Measurements from ENCODE around the gene DPF3. TPM values are rescaled to one million over a fixed set of nuclear protein-coding genes. Genes with fewer than 3 reads are reported as not detected.
A peak's percentile ranks its signal among the peaks of the same experiment; 100 is the strongest.

The DPF3 gene
- polyA plus RNA-seq, 2 of the 4 experiments (the other 2 are of a cell fraction): 0.05 to 0.09 TPM

DNA sequence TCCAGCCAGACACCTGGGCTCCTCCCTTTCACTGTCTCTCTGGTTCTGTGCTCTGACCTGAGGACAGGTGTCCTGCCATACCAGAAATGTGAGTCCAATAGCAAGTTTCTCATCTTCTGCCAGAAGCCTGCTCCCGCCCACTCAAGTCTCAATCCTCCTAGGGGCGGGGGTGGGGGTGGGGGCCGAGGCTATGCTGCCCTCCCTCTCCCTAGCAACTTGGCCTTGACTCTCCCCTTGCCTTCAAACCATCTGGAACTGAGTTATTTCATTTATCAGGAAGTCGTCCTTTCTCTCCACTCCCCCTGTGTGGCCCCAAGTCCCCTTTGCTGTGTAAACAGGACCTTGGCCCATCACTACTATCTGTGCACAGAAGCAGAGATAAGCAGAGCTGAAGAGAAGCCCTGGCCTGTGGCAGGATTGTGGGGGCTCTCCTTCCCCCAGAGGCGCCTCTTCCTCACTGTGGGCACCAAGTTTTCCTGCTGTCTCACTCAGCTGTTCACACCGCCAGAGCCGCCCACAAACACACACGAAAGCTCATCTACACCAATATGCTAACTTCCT, 117.1 kb downstream of the DPF3 start:
- Histone ChIP-seq H3K27ac (no peak overlapping the region), H3K9me3 (no peaks in the 10 kb centered on the region; the same call in 2 of the 3 replicates), H3K4me3 (no peak overlapping the region), H3K4me2 (no peak overlapping the region), H3K4me1 (peaks cover 10% of the 10 kb centered on the region)
- ChIA-PET CTCF (no interaction called here), POLR2A (no interaction called here)
- TF ChIP-seq CHD2 (IDR thresholded peaks at IDR 0.05; ENCODE audit: low read length, partially characterized antibody) (no peak), NFE2L2 (conservative IDR thresholded peaks at IDR 0.05; ENCODE audit: low read length) (no peak), RARB (CRISPR knock-in tag; IDR thresholded peaks at IDR 0.05) (no peak), NR3C1 (IDR thresholded peaks at IDR 0.05) (no peak), JUN (IDR thresholded peaks at IDR 0.05) (no peak)
- ATAC-seq (no peak), FAIRE-seq (no peak), DNase-seq (ENCODE audit: low read depth in 1 of 2, low spot score in 1 of 2) (no peak)
- WGBS (ENCODE audit: missing lambda C conversion rate): 53% methylated on average over 8 of the region's 8 CpGs

DNA sequence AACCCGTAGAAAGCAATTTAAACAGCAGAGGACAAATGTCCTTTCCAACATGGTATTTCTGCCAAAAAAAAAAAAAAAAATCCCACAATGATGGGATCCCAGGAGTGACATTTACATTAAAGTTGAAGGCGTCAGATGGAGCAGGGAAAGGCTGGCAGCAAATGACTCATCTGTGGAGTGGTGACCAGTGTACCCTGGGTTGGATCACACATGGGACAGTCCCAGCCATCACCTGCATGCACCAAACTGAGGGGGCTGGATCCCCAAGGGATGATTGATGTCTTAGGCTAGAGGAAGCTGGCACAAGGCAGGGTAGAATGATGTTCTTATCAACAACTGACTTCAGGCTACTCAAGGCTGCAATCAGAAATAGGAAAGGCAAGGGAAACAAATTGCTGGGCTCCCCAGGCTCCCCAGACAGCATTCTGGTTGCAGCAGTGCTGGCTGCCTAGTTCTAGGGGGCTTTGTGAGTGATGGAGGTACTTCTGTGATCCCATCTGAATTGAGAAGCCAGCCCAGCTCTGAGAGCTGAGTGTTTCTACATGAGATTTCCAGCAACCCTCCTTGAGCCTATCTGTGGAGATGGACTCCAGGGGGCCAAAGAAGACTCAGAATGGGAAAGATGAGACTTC, 117.9 kb downstream of the DPF3 start:
- 63% methylated on average over 2 of the region's 2 CpGs for WGBS (ENCODE audit: missing lambda C conversion rate)
- TF ChIP-seq RAD21 (conservative IDR thresholded peaks at IDR 0.05 in 1 of 2, IDR thresholded peaks at IDR 0.05 in 1 of 2): no peak
- no peak for TF ChIP-seq FOSL2 (IDR thresholded peaks at IDR 0.05)
- TF ChIP-seq FOSL2 (CRISPR knock-in tag; IDR thresholded peaks at IDR 0.05): no peak
- TF ChIP-seq MAZ (IDR thresholded peaks at IDR 0.05; ENCODE audit: borderline replicate concordance, low read depth, low read length): no peak
- DNase-seq (ENCODE audit: low read depth in 1 of 2, low spot score in 1 of 2): no peak
- Histone ChIP-seq H3K27ac (no peak overlapping the region), H3K4me2 (no peak overlapping the region), H3K9me3 (no peaks in the 10 kb centered on the region; the same call in 2 of the 3 replicates), H3K4me1 (peaks cover 5% of the 10 kb centered on the region), H3K4me3 (no peak overlapping the region)
- CTCF ChIA-PET: no interaction called here
- POLR2A ChIA-PET: no interaction called here
- ATAC-seq: no peak
- no peak for FAIRE-seq

DNA sequence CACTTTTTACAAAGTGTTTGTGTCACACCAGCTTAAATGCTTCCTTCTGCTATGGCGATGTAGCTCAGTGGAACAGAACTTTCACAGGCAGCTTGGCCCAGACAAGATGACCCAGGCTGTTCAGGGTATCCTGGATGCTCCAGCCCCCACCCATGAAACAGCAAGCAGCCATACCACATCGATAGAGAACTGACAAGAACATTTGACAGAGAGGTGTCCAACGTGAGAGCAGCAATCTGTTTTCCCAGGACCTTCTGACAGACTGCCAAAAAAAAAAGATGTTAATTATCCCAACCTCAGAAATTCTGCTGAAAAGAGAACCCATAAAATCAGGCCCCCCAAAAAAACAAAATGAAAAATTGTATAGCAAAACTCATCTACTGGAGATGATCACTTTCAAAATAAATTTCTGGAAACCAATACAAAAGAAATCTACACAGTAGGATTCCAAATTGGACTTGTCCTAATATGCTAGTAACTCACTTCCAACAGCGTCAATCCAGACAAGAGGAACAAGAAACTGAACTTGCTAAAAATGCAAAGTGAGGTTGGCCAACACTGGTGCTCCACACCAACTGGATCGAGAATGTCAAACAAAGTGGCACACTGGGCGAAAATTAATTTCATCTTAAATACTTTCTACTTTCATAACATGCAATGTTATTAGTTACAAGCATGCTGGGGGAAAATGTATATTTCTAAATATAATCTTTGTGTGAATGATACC, 118.8 kb downstream of the DPF3 start:
- 52% methylated on average over 6 of the region's 6 CpGs for WGBS (ENCODE audit: missing lambda C conversion rate)
- no peak overlapping the region for H3K4me3 ChIP-seq
- ATAC-seq (no peak), DNase-seq (ENCODE audit: low read depth in 1 of 2, low spot score in 1 of 2) (no peak), FAIRE-seq (no peak)
- ChIA-PET POLR2A (no interaction called here), CTCF (interaction anchor here (1.3 kb wide), 1 partner anchor 119 kb away, joined by 3 read pairs; the partner anchor contains the start of gene DPF3)
- no peaks in the 10 kb centered on the region; the same call in 2 of the 3 replicates for H3K9me3 ChIP-seq
- no peak overlapping the region for H3K27ac ChIP-seq
- no peak overlapping the region for H3K4me2 ChIP-seq
- TF ChIP-seq, protein P1, sequence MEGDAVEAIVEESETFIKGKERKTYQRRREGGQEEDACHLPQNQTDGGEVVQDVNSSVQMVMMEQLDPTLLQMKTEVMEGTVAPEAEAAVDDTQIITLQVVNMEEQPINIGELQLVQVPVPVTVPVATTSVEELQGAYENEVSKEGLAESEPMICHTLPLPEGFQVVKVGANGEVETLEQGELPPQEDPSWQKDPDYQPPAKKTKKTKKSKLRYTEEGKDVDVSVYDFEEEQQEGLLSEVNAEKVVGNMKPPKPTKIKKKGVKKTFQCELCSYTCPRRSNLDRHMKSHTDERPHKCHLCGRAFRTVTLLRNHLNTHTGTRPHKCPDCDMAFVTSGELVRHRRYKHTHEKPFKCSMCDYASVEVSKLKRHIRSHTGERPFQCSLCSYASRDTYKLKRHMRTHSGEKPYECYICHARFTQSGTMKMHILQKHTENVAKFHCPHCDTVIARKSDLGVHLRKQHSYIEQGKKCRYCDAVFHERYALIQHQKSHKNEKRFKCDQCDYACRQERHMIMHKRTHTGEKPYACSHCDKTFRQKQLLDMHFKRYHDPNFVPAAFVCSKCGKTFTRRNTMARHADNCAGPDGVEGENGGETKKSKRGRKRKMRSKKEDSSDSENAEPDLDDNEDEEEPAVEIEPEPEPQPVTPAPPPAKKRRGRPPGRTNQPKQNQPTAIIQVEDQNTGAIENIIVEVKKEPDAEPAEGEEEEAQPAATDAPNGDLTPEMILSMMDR (IDR thresholded peaks at IDR 0.05): no peak
- TF ChIP-seq NFE2L2 (conservative IDR thresholded peaks at IDR 0.05; ENCODE audit: low read length) (no peak), HOXA7 (CRISPR knock-in tag; IDR thresholded peaks at IDR 0.05) (no peak), KDM5A (IDR thresholded peaks at IDR 0.05) (no peak)
- TF ChIP-seq, protein P2, sequence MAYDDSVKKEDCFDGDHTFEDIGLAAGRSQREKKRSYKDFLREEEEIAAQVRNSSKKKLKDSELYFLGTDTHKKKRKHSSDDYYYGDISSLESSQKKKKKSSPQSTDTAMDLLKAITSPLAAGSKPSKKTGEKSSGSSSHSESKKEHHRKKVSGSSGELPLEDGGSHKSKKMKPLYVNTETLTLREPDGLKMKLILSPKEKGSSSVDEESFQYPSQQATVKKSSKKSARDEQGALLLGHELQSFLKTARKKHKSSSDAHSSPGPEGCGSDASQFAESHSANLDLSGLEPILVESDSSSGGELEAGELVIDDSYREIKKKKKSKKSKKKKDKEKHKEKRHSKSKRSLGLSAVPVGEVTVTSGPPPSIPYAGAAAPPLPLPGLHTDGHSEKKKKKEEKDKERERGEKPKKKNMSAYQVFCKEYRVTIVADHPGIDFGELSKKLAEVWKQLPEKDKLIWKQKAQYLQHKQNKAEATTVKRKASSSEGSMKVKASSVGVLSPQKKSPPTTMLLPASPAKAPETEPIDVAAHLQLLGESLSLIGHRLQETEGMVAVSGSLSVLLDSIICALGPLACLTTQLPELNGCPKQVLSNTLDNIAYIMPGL (CRISPR knock-in tag; IDR thresholded peaks at IDR 0.05; ENCODE audit: borderline replicate concordance): no peak
- H3K4me1 ChIP-seq: no peaks in the 10 kb centered on the region

DNA sequence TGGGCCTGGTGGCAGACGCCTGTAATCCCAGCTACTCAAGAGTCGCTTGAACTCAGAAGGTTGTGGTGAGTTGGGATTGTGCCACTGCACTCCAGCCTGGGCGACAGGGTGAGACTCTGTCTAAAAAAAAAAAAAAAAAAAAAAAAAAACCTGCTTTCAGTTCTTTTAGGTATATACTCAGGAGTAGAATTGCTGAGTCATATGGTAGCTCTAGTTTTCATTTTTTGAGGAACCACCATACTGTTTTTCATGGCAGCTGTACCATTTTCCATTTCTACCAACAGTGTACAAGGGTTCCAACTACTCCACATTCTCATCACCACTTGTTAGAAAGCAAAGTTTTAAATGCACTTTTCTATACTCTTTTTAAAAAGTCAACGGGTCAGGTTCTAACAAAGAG, 119.8 kb downstream of the DPF3 start:
- Histone ChIP-seq H3K4me2 (no peak overlapping the region), H3K4me3 (no peak overlapping the region), H3K9me3 (no peaks in the 10 kb centered on the region; the same call in 2 of the 3 replicates), H3K4me1 (no peaks in the 10 kb centered on the region), H3K27ac (no peak overlapping the region)
- 68% methylated on average over 4 of the region's 4 CpGs for WGBS (ENCODE audit: missing lambda C conversion rate)
- ATAC-seq (no peak), FAIRE-seq (no peak), DNase-seq (ENCODE audit: low read depth in 1 of 2, low spot score in 1 of 2) (no peak)
- CTCF ChIA-PET: interaction anchor here (0.8 to 1.3 kb wide), 3 partner anchors 26 to 131 kb away, joined by 3 read pairs; partner anchors contain the start of gene DPF3
- POLR2A ChIA-PET: interaction anchor here (0.6 kb wide), 1 partner anchor 206 kb away, joined by 3 read pairs; no protein-coding TSS in a partner anchor
- TF ChIP-seq MAFK (IDR thresholded peaks at IDR 0.05; ENCODE audit: partially characterized antibody) (peak; percentile 61), FOSL2 (IDR thresholded peaks at IDR 0.05) (no peak), FOSL2 (CRISPR knock-in tag; IDR thresholded peaks at IDR 0.05) (no peak), NFE2L2 (conservative IDR thresholded peaks at IDR 0.05; ENCODE audit: low read length) (peak; percentile 54; the same call in 1 of the 2 replicates), GATA3 (IDR thresholded peaks at IDR 0.05; ENCODE audit: borderline replicate concordance) (no peak), HOXA7 (CRISPR knock-in tag; IDR thresholded peaks at IDR 0.05) (no peak)
- TF ChIP-seq, protein P3, sequence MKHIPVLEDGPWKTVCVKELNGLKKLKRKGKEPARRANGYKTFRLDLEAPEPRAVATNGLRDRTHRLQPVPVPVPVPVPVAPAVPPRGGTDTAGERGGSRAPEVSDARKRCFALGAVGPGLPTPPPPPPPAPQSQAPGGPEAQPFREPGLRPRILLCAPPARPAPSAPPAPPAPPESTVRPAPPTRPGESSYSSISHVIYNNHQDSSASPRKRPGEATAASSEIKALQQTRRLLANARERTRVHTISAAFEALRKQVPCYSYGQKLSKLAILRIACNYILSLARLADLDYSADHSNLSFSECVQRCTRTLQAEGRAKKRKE (CRISPR knock-in tag; IDR thresholded peaks at IDR 0.05; ENCODE audit: low read depth): no peak
- TF ChIP-seq, protein P4, sequence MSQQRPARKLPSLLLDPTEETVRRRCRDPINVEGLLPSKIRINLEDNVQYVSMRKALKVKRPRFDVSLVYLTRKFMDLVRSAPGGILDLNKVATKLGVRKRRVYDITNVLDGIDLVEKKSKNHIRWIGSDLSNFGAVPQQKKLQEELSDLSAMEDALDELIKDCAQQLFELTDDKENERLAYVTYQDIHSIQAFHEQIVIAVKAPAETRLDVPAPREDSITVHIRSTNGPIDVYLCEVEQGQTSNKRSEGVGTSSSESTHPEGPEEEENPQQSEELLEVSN (IDR thresholded peaks at IDR 0.05; ENCODE audit: borderline replicate concordance, low read depth): no peak

Data from A549 (cell line).